Upper lobe of left lung (tissue), 4 donors: ENCODE data around the gene LDAH.

ENCODE experiments used
- CTCF ChIP-seq, 6 experiments: fragments of 450-650 bp in 4 of 6; fragments of 200-600 bp in 2 of 6; sonication (generic) in 2 of 6; IDR thresholded peaks; one replicate each; pipeline ENCODE4 v1.5.1; 2016 to 2019; ENCODE audit warnings: antibody characterized with exemption in 6 of 6
- EP300 ChIP-seq, 4 donors: sonication (generic); formaldehyde crosslinking; IDR thresholded peaks; one replicate each; pipeline ENCODE4 v1.5.1; 2017; ENCODE audit warnings: antibody characterized with exemption in 4 of 4, control low read depth in 2 of 4
- POLR2A ChIP-seq, 4 donors: fragments of 450-650 bp; IDR thresholded peaks; one replicate each; pipeline ENCODE4 v1.5.1; 2016 to 2017; ENCODE audit warnings: antibody characterized with exemption in 4 of 4, mild to moderate bottlenecking in 2 of 4
- POLR2AphosphoS5 ChIP-seq, 2 donors: sonication (generic); formaldehyde crosslinking; IDR thresholded peaks; one replicate each; pipeline ENCODE4 v1.5.1; 2017; ENCODE audit warnings: antibody characterized with exemption in 2 of 2

DNA sequence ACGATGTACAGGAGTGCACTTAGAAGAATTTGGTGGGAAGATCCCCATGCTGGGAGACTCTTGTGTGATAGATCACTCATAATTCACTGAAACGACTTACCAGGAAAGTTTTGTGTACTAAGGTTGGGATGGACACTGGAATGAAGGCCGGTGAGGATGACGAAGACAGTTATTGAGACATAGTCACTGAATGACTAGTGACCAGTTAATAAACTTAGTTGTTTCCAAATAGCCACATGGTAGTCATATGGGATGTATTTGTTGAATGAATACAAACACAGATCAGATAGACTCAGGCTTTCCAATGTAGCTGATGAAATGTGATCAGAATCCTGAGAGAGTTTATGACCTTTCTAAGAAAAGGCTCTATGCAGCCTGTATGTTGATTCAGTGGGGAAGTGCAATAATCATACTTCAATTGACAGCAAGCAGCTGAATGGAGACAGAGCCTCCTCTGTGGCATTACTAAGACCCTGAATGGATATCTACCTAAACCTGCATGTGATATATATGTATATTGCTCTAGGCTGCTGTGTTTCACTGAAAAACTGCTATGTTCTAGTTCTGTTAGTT lies 135.6 kb downstream of the LDAH start:
- TF ChIP-seq CTCF (IDR thresholded peaks at IDR 0.05) (no peak), POLR2A (IDR thresholded peaks at IDR 0.05) (no peak), EP300 (IDR thresholded peaks at IDR 0.05) (no peak), POLR2AphosphoS5 (IDR thresholded peaks at IDR 0.05) (no peak)
